Activated T-cell treated with anti-CD3 and anti-CD28 coated beads, Interleukin-2, amount 50 U/mL, for 72 hours (primary cell): ENCODE data around the gene TNRC6B. TPM values are rescaled to one million over a fixed set of nuclear protein-coding genes. Genes with fewer than 3 reads are reported as not detected.

ENCODE experiments used
- ATAC-seq, 2 donors: fragments of 150-1000 bp; cut with Tn5 transposase; replicated peaks in 1 of 2; 2 replicates each; pipeline ENCODE4 v1.10.0; 2021; ENCODE audit warnings: moderate library complexity in 2 of 2, mild to moderate bottlenecking in 1 of 2
- DNase-seq, 2 donors: peaks; one replicate each; pipeline ENCODE4 v3.0.0; 2021 to 2022; ENCODE audit warnings: mixed read lengths in 1 of 2
- H3K27ac Mint-ChIP-seq: one replicate; pipeline ENCODE4 v1.8.0; 2022; ENCODE audit warnings: mild to moderate bottlenecking, moderate library complexity, mixed read lengths
- H3K27me3 Mint-ChIP-seq: one replicate; pipeline ENCODE4 v1.8.0; 2022; ENCODE audit warnings: low read depth, mixed read lengths
- H3K36me3 Mint-ChIP-seq, 2 donors: one replicate each; pipeline ENCODE4 v1.8.0; 2022; ENCODE audit warnings: mixed read lengths in 2 of 2, mild to moderate bottlenecking in 1 of 2; ENCODE audit not compliant: insufficient read depth in 2 of 2
- H3K4me1 Mint-ChIP-seq: one replicate; pipeline ENCODE4 v1.8.0; 2022; ENCODE audit warnings: low read depth, mixed read lengths
- H3K4me3 Mint-ChIP-seq, 2 donors: one replicate each; pipeline ENCODE4 v1.8.0; 2022; ENCODE audit warnings: mild to moderate bottlenecking in 2 of 2, mixed read lengths in 2 of 2, moderate library complexity in 2 of 2
- H3K9me3 Mint-ChIP-seq, 2 donors: one replicate each; pipeline ENCODE4 v1.8.0; 2022; ENCODE audit warnings: mixed read lengths in 2 of 2
- total RNA-seq, 2 donors: library from RNA; stranded (reverse); gene quantifications; one replicate each; pipeline ENCODE4 v1.2.3, GENCODE V29; 2022

Gene TNRC6B
- total RNA-seq, 2 donors from 2014 or later = 62.5 to 65.3 TPM

DNA sequence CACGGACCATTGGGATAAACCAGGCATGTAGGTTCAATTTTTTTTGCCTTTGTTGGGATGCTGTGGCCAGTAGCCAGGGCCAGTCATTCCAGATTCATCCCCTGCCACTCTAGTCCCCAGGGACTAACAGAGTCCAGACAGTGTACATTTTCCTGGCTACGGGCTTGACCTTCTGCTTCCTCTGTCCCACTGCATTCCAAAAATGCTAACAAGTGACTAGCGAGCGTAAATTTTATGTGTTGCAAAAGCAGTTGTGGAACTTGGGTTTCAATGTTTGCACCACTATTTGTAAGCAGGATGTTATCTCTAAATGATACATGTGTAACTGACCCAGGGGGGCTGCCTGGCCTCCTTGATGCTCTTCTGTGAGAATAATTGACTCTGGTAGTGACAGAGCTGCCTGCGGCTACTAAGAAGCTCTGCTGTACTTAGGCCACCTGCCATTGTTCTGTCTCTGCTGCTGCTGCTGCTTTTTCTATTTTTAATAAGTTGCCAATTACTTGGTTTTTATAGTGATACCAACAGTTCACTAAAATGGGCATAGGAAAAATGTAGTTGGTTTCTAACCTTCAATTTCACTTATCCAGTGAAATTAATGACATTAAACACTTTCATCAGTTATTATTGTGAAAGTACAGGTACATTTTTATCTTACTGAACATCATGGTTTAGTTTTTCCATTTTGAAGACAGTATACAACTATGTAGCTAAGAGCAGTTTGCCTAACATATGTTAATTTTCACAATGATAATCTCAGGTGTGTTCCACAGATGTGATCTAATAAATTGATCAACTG lies 26.8 kb downstream of the TNRC6B start:
- H3K9me3 Mint-ChIP-seq = no peaks in the 10 kb centered on the region
- no peak for ATAC-seq
- peaks cover 67% of the 10 kb centered on the region for H3K4me1 Mint-ChIP-seq
- peaks cover 0 to 2% of the 10 kb centered on the region in 2 donors for H3K36me3 Mint-ChIP-seq
- H3K27ac Mint-ChIP-seq = peak overlapping the region; percentile 94
- H3K4me3 Mint-ChIP-seq = peak overlapping the region in 1 of 2 donors; percentile 81
- no peaks in the 10 kb centered on the region for H3K27me3 Mint-ChIP-seq
- DNase-seq = no peak

DNA sequence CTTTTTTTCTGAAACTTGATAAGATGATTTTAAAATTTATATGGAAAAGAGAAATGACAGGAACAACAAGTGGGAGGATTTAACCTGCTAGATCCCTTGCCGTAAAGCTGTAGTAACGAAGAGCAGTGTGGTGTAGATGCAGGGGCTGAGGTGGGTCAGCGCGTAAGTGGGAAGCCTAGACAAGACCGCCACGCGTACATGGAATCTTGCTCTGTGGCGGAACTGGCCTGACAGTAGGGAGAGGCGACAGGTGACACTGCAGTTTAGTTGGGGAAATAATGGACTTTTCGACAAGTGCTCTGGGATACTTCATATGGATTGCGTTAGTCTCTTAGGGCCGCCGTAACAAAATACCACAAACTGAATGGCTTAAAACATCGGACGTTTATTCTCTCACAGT lies 28.8 kb downstream of the TNRC6B start:
- peaks cover 71% of the 10 kb centered on the region for H3K4me1 Mint-ChIP-seq
- H3K36me3 Mint-ChIP-seq = peaks cover 0 to 2% of the 10 kb centered on the region in 2 donors
- ATAC-seq (no peak), DNase-seq (no peak)
- no peaks in the 10 kb centered on the region for H3K27me3 Mint-ChIP-seq
- H3K27ac Mint-ChIP-seq = peak overlapping the region; percentile 58
- no peak overlapping the region for H3K4me3 Mint-ChIP-seq
- H3K9me3 Mint-ChIP-seq = no peaks in the 10 kb centered on the region

GRCh38 chr22:40210818-40211217 lies 33.1 kb downstream of the TNRC6B start:
- no peak for DNase-seq
- peak overlapping the region; percentile 40 for H3K27ac Mint-ChIP-seq
- peak overlapping the region in 1 of 2 donors; percentile 55 for H3K4me3 Mint-ChIP-seq
- no peaks in the 10 kb centered on the region for H3K27me3 Mint-ChIP-seq
- H3K36me3 Mint-ChIP-seq = no peaks in the 10 kb centered on the region
- H3K4me1 Mint-ChIP-seq = peaks cover 75% of the 10 kb centered on the region
- H3K9me3 Mint-ChIP-seq = no peaks in the 10 kb centered on the region
- ATAC-seq = peak; percentile 75 to 78

DNA sequence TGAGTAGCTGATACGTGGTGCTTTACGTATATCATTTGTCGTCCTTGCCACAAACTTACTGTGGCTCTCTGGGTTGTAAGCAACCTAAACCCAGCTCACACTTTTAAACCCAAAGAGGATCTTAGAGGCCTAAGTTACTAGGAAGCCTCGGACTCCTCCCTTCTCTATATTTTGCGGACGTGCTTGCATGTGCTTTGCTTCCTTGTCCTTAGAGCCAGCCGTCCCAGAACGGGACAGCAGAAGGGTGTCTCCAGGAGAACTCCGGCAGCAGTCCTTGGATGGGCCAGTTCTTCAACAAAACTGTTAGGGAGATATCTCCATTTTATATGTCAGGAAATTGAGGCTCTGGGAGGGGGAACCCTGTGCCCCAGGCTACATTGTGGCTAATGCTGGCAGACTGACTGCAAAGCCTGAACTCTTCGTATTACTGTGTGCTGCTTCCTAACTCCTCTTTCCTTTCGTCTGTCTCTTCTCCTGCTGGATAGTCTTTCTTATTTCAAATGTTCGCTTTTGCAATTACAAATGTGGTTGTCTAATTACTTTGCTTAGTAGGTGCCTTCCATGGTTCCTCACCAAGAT lies 33.8 kb downstream of the TNRC6B start:
- no peaks in the 10 kb centered on the region for H3K36me3 Mint-ChIP-seq
- H3K4me1 Mint-ChIP-seq = peaks cover 83% of the 10 kb centered on the region
- DNase-seq (no peak), ATAC-seq (no peak)
- no peaks in the 10 kb centered on the region for H3K27me3 Mint-ChIP-seq
- H3K9me3 Mint-ChIP-seq = no peaks in the 10 kb centered on the region
- no peak overlapping the region for H3K27ac Mint-ChIP-seq
- no peak overlapping the region for H3K4me3 Mint-ChIP-seq

GRCh38 chr22:40212121-40212520 lies 34.4 kb downstream of the TNRC6B start:
- H3K9me3 Mint-ChIP-seq = no peaks in the 10 kb centered on the region

GRCh38 chr22:40213478-40213877 lies 35.8 kb downstream of the TNRC6B start:
- DNase-seq (no peak), ATAC-seq (no peak)
- H3K36me3 Mint-ChIP-seq = no peaks in the 10 kb centered on the region
- peak overlapping the region; percentile 6 for H3K27ac Mint-ChIP-seq
- peaks cover 86% of the 10 kb centered on the region for H3K4me1 Mint-ChIP-seq
- H3K4me3 Mint-ChIP-seq = no peak overlapping the region
- no peaks in the 10 kb centered on the region for H3K27me3 Mint-ChIP-seq
- H3K9me3 Mint-ChIP-seq = no peaks in the 10 kb centered on the region

More at GRCh38 chr22:40212121-40212520, 34.4 kb downstream of the TNRC6B start:
- no peaks in the 10 kb centered on the region for H3K36me3 Mint-ChIP-seq
- ATAC-seq (no peak), DNase-seq (no peak)
- H3K27ac Mint-ChIP-seq = no peak overlapping the region
- H3K4me3 Mint-ChIP-seq = no peak overlapping the region
- peaks cover 88% of the 10 kb centered on the region for H3K4me1 Mint-ChIP-seq
- no peaks in the 10 kb centered on the region for H3K27me3 Mint-ChIP-seq

DNA sequence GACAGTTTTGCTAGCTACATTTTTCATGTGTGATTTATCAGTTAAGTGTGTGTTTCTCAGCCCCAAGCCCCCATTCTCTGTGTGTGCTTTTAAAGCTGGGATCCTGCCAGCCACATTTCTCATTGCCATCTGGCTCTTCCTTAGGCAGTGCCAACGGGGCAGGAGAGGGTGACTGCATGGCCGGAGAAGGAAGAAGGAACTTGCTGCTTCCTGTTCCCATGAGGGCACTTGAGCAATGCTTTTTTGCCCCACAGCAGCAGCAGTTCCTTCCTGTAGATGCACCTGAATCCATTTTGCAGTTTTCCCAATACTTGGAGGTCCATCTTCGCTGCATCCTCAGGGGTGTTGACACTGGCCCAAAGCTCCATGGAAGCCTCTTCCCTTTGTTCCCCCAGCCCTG lies 37.5 kb downstream of the TNRC6B start:
- no peak for DNase-seq
- Mint-ChIP-seq H3K9me3 (no peaks in the 10 kb centered on the region), H3K27me3 (no peaks in the 10 kb centered on the region), H3K36me3 (no peaks in the 10 kb centered on the region), H3K4me3 (peak overlapping the region; percentile 66 to 73), H3K27ac (peak overlapping the region; percentile 69), H3K4me1 (peaks cover 90% of the 10 kb centered on the region)
- no peak for ATAC-seq

DNA sequence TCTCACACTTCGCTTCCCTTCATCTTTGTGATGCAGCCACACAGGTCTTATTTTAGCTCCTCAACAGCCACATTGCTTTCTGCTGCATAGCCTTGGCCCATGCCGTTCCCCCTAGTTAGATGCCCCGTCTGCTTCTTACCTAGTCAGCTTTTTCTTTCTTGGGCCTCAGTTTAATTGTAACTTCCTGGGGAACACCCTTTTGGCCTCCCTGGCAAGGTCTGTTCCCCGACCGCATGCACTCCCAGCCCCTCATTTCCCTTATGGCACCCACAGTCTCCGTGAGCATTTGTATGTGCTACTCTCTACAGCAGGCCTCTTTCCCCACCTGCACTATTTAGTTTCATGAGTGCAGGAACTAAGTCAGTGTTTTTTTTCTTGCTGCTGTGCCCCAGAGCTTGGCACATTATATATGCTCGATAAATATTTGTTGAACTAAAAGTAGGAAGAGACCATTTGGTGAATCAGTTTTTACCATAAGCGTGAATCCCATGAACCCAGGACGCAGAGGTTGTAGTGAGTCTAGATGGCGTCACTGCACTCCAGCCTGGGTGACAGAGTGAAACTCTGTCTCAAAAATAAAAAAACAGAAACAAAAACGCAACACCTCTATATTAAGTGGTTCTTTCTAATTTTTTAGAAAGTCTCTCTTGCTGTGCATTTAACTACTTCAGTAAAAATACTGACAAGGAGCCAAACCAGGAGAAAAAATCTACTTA lies 38.5 kb downstream of the TNRC6B start:
- peaks cover 88% of the 10 kb centered on the region for H3K4me1 Mint-ChIP-seq
- peak; percentile 15 to 20 for DNase-seq
- peak; percentile 53 to 68 for ATAC-seq
- H3K9me3 Mint-ChIP-seq = no peaks in the 10 kb centered on the region
- peak overlapping the region; percentile 66 to 73 for H3K4me3 Mint-ChIP-seq
- no peaks in the 10 kb centered on the region for H3K27me3 Mint-ChIP-seq
- peak overlapping the region; percentile 69 for H3K27ac Mint-ChIP-seq
- no peaks in the 10 kb centered on the region for H3K36me3 Mint-ChIP-seq

DNA sequence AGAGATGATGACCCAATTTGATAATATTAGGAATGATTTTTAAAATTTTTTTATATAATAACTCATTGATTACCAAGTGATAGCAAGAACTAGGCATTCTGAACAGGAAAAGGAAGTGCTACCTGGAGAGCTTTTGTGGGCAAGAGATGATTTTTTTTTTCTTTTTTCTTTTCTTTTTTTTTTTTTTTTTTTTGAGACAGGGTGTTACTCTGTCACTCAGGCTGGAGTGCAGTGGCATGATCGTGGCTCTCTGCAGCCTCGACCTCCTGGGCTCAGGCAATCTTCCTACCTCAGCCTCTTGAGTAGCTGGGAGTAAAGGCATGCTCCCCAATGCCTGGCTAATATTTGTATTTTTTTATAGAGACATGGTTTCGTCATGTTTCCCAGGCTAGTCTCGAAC lies 40.4 kb downstream of the TNRC6B start:
- H3K36me3 Mint-ChIP-seq = peaks cover 0 to 2% of the 10 kb centered on the region in 2 donors
- H3K4me1 Mint-ChIP-seq = peaks cover 86% of the 10 kb centered on the region
- no peaks in the 10 kb centered on the region for H3K9me3 Mint-ChIP-seq
- DNase-seq (no peak), ATAC-seq (no peak)
- no peak overlapping the region for H3K4me3 Mint-ChIP-seq
- no peaks in the 10 kb centered on the region for H3K27me3 Mint-ChIP-seq
- peak overlapping the region; percentile 88 for H3K27ac Mint-ChIP-seq

GRCh38 chr22:40218723-40219294 lies 41.1 kb downstream of the TNRC6B start:
- H3K36me3 Mint-ChIP-seq = peaks cover 0 to 2% of the 10 kb centered on the region in 2 donors
- no peak for DNase-seq
- H3K4me1 Mint-ChIP-seq = peaks cover 86% of the 10 kb centered on the region
- H3K27me3 Mint-ChIP-seq = no peaks in the 10 kb centered on the region
- peak overlapping the region; percentile 88 for H3K27ac Mint-ChIP-seq
- H3K9me3 Mint-ChIP-seq = no peaks in the 10 kb centered on the region
- H3K4me3 Mint-ChIP-seq = peak overlapping the region in 1 of 2 donors; percentile 44
- no peak for ATAC-seq

DNA sequence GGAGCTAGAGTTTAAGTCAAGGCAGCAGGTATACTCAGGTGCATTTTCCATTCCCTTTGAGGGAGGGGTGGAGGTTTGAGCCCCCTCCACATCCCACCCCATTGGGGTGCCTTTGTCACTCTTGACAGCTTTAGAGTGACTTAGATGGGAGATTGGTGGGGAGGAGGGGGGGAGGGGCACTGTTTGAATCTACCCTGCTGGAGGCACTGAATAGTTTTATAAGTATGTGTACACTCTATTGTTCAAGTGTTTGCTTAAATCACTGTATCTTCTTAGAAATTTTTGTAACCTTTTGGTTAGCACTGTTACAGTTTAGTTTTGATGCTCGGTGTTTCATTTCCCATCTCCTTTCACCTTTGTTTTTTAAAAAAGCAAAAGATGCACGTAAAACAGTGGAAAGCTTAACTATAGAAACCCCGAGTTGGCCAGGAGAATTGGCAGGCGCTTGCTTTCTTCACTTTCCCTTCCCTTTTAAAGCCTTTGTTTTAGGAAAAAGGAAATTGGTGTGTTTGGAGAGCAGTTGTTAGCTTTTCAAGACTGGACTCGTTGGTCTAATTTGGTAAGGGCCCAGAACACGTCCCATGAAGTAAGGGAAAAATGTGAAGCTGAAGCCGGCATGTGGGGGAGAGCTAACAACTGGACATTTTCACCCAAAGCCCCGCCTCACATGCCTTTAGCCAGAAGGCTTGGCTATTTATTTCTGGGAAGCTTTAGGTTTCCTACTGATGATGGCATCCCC lies 42.8 kb downstream of the TNRC6B start:
- DNase-seq (no peak), ATAC-seq (no peak)

GRCh38 chr22:40221055-40221414 lies 43.3 kb downstream of the TNRC6B start:
- no peak overlapping the region for H3K4me3 Mint-ChIP-seq
- no peaks in the 10 kb centered on the region for H3K9me3 Mint-ChIP-seq
- DNase-seq (no peak), ATAC-seq (no peak)
- peaks cover 0 to 3% of the 10 kb centered on the region in 2 donors for H3K36me3 Mint-ChIP-seq
- H3K27me3 Mint-ChIP-seq = no peaks in the 10 kb centered on the region
- peaks cover 83% of the 10 kb centered on the region for H3K4me1 Mint-ChIP-seq
- H3K27ac Mint-ChIP-seq = no peak overlapping the region

More for the DNA sequence above, 42.8 kb downstream of the TNRC6B start:
- H3K27ac Mint-ChIP-seq = no peak overlapping the region
- no peaks in the 10 kb centered on the region for H3K9me3 Mint-ChIP-seq
- H3K4me1 Mint-ChIP-seq = peaks cover 85% of the 10 kb centered on the region
- H3K27me3 Mint-ChIP-seq = no peaks in the 10 kb centered on the region
- peak overlapping the region in 1 of 2 donors; percentile 4 for H3K4me3 Mint-ChIP-seq
- H3K36me3 Mint-ChIP-seq = peaks cover 0 to 3% of the 10 kb centered on the region in 2 donors
